K562 (cell line): ENCODE data around the gene NRXN3. TPM values are rescaled to one million over a fixed set of nuclear protein-coding genes. Genes with fewer than 3 reads are reported as not detected.

Experiments used
- ATAC-seq: fragments of 200-7000 bp; cut with Tn5 transposase; 3 replicates; pipeline ENCODE4 v1.9.1; 2020; ENCODE audit warnings: moderate library complexity
- BruUV-seq: library from RNA; stranded (reverse); fragments of 400-500 nt; replicated peaks from 2 replicates; lab custom pipeline; 2021; lab: Mats Ljungman, UMichigan
- CTCF ChIA-PET: fragments of 300-600 bp; formaldehyde crosslinking; extraction: SDS; loops from one replicate; lab custom pipeline; 2021; ENCODE audit warnings: low intra/inter-chr PET ratio; lab: Yijun Ruan, JAX
- POLR2A ChIA-PET: fragments of 300-600, 350-650 bp; sonication (Branson Sonifier 250); formaldehyde crosslinking; extraction: SDS; loops from one replicate; lab custom pipeline; 2021; ENCODE audit warnings: antibody characterized with exemption, inconsistent platforms; lab: Yijun Ruan, JAX
- DNase-seq, 4 experiments: peaks; one replicate each; pipeline versions ENCODE4 v3.0.0 to v3.0.0-alpha.2; 2011 to 2018; ENCODE audit warnings: low spot score in 3 of 4, mixed read lengths in 3 of 4; ENCODE audit errors: extremely low read depth in 1 of 4
- FAIRE-seq: peaks from 2 replicates; lab custom pipeline; 2011; peaks lifted over from hg19 to GRCh38; lab: Jason Lieb, UNC
- H2AFZ ChIP-seq: 2 replicates; pipeline ENCODE4 v1.6.0; 2011; ENCODE audit warnings: low read depth, low read length, control low read depth, inconsistent platforms
- H3K27ac ChIP-seq: fragments of 200-600 bp; 3 replicates; pipeline ENCODE4 v1.8.0; 2011; ENCODE audit warnings: low read depth, mild to moderate bottlenecking, control low read depth, inconsistent platforms, low read length, moderate library complexity, mixed read lengths; ENCODE audit errors: extremely low read depth
- H3K27me3 ChIP-seq, 2 experiments: fragments of 300-600 bp in 1 of 2; 2 replicates in 1 of 2; 3 replicates in 1 of 2; pipeline versions ENCODE4 v1.6.0 to v1.8.0; 2011; ENCODE audit warnings: inconsistent platforms in 2 of 2, low read length in 2 of 2, mild to moderate bottlenecking in 1 of 2, mixed read lengths in 1 of 2, moderate library complexity in 1 of 2; ENCODE audit not compliant: control insufficient read depth in 2 of 2, insufficient read depth in 2 of 2
- H3K36me3 ChIP-seq: fragments of 300-600 bp; 3 replicates; pipeline ENCODE4 v1.8.0; 2011; ENCODE audit warnings: mild to moderate bottlenecking, low read length, inconsistent platforms; ENCODE audit not compliant: control insufficient read depth, insufficient read depth
- H3K4me1 ChIP-seq, 2 experiments: fragments of 200-600 bp in 1 of 2; replicated peaks in 1 of 2; 2 replicates in 1 of 2; 3 replicates in 1 of 2; pipeline versions ENCODE4 v1.5.1 to v1.8.0; 2011; ENCODE audit warnings: inconsistent platforms in 2 of 2, low read length in 2 of 2, mild to moderate bottlenecking in 1 of 2, mixed read lengths in 1 of 2, moderate library complexity in 1 of 2; ENCODE audit not compliant: control insufficient read depth in 2 of 2, insufficient read depth in 2 of 2
- H3K4me2 ChIP-seq: 2 replicates; pipeline ENCODE4 v1.6.1; 2011; ENCODE audit warnings: low read length, control low read depth, inconsistent platforms, mixed read lengths; ENCODE audit not compliant: insufficient read depth
- H3K4me3 ChIP-seq: fragments of 200-600 bp; sonication (generic), shearing (Covaris generic); 2 replicates; pipeline ENCODE4 v1.5.1; 2016; ENCODE audit warnings: control low read depth, inconsistent platforms
- H3K79me2 ChIP-seq: fragments of 200-600 bp; 3 replicates; pipeline ENCODE4 v1.8.0; 2011; ENCODE audit warnings: low read length, inconsistent platforms; ENCODE audit not compliant: control insufficient read depth, insufficient read depth
- H3K9ac ChIP-seq, 2 experiments: 2 replicates each; pipeline versions ENCODE4 v1.6.0 to v1.6.1; 2011; ENCODE audit warnings: low read depth in 2 of 2, low read length in 2 of 2, control low read depth in 1 of 2, inconsistent platforms in 1 of 2, mild to moderate bottlenecking in 1 of 2, mixed read lengths in 1 of 2; ENCODE audit not compliant: insufficient read depth in 1 of 2
- H3K9me1 ChIP-seq: one replicate; pipeline ENCODE4 v1.6.0; 2011; ENCODE audit warnings: inconsistent platforms, mild to moderate bottlenecking, low read length, moderate library complexity; ENCODE audit not compliant: control insufficient read depth, insufficient read depth
- H3K9me3 ChIP-seq: replicated peaks from 2 replicates; pipeline ENCODE4 v1.5.1; 2011; ENCODE audit warnings: low read depth, low read length, inconsistent platforms; ENCODE audit not compliant: control insufficient read depth, insufficient read depth
- H4K20me1 ChIP-seq: replicated peaks from 2 replicates; pipeline ENCODE4 v1.6.1; 2011; ENCODE audit warnings: low read length, inconsistent platforms, mixed read lengths; ENCODE audit not compliant: control insufficient read depth, insufficient read depth
- ARID2 ChIP-seq: fragments of 450-650 bp; IDR thresholded peaks from 2 replicates; pipeline ENCODE4 v1.6.1; 2017; ENCODE audit warnings: antibody characterized with exemption, mild to moderate bottlenecking
- ERF ChIP-seq: fragments of 450-650 bp; formaldehyde crosslinking; IDR thresholded peaks from 2 replicates; pipeline ENCODE4 v1.4.0; 2020; ENCODE audit warnings: mild to moderate bottlenecking, mixed read lengths
- MEF2D ChIP-seq: conservative IDR thresholded peaks from 2 replicates; pipeline ENCODE4 v1.6.1; 2016; ENCODE audit warnings: low read depth, missing genetic modification characterization, missing compliant biosample characterization
- SIRT6 ChIP-seq: IDR thresholded peaks from one replicate; pipeline ENCODE4 v1.6.1; 2012; ENCODE audit warnings: low read depth, mild to moderate bottlenecking, control low read depth, inconsistent platforms, low read length, moderate library complexity
- SLC30A9 ChIP-seq: fragments of 250-450 bp; sonication (Bioruptor Pico); IDR thresholded peaks from 2 replicates; pipeline ENCODE4 v1.8.0; 2022; ENCODE audit warnings: mild to moderate bottlenecking, moderate library complexity
- WGBS: fragments of 100-300 bp; shearing (Covaris generic); methylation state at CpG from one replicate; pipeline ENCODE4 v1.1.6; 2016; ENCODE audit warnings: low coverage, mixed read lengths; ENCODE audit not compliant: insufficient coverage; ENCODE audit errors: missing lambda C conversion rate; 5-methylcytosine and 5-hydroxymethylcytosine counted together
- in situ Hi-C: fragments of 300-500 bp; cut with MboI; formaldehyde crosslinking; loops from 4 replicates; pipeline ENCODE4 v1.15.0; 2018; ENCODE audit warnings: inconsistent platforms, mixed read lengths
- intact Hi-C: fragments of 100-400 bp; cut with micrococcal nuclease; formaldehyde crosslinking; loops from 2 replicates; pipeline ENCODE4 v1.14.2; 2022
- polyA plus RNA-seq, 8 experiments: library from polyadenylated mRNA; depleted of rRNA in 4 of 8; stranded (reverse) in 5 of 8; unstranded in 3 of 8; fragments of >200 nt; fragmentation: Nextera tagmentation in 2 of 8; fragmentation: Illumina TruSeq in 1 of 8; extraction: Ambion mirVana in 2 of 8; extraction: Trizol in 1 of 8; gene quantifications; 2 replicates each; pipeline versions ENCODE4 v1.2.1 to v1.2.3, GENCODE V29; 2011 to 2014; ENCODE audit warnings: inconsistent platforms in 1 of 8, missing spikeins in 1 of 8
- total RNA-seq, 7 experiments: library from RNA; depleted of rRNA in 6 of 7; stranded (reverse); fragments of >200 nt in 6 of 7; fragmentation: Illumina TruSeq in 2 of 7; extraction: Trizol in 2 of 7; gene quantifications; 2 replicates each; pipeline versions ENCODE4 v1.2.1 to v1.2.3, GENCODE V29; 2011 to 2021; ENCODE audit warnings: low replicate concordance in 1 of 7
- TF ChIP-seq, protein P1 (sequence below): fragments of 450-650 bp; IDR thresholded peaks from 2 replicates; pipeline ENCODE4 v1.6.1; 2016; ENCODE audit warnings: mild to moderate bottlenecking
- TF ChIP-seq, protein P2 (sequence below), 2 experiments: fragments of 150-350 bp in 1 of 2; IDR thresholded peaks; 2 replicates each; pipeline ENCODE4 v1.6.1; 2012 to 2016; ENCODE audit warnings: low read depth in 2 of 2, low read length in 2 of 2, mild to moderate bottlenecking in 1 of 2, moderate library complexity in 1 of 2

Gene NRXN3
- total and polyA plus RNA-seq, 9 of the 15 experiments (the other 6 are each of a cell fraction or from before 2014, with no cell fraction given), result 0.09 TPM; not detected in 8

DNA sequence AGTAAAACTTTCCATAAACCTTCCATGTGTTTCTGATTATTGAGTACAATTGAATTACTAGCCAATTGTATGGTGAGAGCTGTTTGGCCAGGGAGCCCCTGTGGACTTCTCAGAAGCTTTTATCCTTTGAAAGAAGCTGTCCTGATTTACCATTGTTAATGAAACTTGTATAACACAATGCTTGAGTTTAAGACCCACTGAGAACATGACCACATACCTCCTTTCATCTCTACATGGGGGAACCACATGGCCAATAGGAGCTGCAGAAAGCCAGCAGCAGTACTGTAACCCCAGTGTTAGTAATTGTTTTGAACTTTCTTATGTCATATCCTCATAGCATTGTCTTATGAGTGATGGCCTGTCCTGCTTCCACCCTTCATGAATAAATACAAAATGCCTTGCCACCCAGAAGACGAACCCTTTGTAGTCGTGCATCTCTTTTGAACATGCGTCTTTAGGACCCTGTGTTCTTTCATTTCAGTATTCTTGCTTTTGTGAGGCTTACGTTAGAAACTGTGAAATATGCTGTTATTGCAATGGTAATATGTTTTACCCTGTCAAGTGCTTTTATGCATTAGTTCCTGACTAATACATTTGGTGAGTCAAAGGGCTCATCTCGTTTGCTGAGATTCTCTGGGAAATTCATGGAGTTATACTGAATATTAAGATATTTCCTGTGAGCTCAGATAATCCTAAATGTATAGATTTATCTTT is 815.7 kb downstream of the NRXN3 start:
- no peaks in the 10 kb centered on the region for H3K9me1 ChIP-seq
- no peak for TF ChIP-seq SLC30A9
- no peak for TF ChIP-seq ARID2
- no peak for TF ChIP-seq ERF (CRISPR knock-in tag)
- no peak for TF ChIP-seq MEF2D (tag)
- TF ChIP-seq SIRT6, result no peak
- TF ChIP-seq, protein P1, sequence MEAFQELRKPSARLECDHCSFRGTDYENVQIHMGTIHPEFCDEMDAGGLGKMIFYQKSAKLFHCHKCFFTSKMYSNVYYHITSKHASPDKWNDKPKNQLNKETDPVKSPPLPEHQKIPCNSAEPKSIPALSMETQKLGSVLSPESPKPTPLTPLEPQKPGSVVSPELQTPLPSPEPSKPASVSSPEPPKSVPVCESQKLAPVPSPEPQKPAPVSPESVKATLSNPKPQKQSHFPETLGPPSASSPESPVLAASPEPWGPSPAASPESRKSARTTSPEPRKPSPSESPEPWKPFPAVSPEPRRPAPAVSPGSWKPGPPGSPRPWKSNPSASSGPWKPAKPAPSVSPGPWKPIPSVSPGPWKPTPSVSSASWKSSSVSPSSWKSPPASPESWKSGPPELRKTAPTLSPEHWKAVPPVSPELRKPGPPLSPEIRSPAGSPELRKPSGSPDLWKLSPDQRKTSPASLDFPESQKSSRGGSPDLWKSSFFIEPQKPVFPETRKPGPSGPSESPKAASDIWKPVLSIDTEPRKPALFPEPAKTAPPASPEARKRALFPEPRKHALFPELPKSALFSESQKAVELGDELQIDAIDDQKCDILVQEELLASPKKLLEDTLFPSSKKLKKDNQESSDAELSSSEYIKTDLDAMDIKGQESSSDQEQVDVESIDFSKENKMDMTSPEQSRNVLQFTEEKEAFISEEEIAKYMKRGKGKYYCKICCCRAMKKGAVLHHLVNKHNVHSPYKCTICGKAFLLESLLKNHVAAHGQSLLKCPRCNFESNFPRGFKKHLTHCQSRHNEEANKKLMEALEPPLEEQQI, result no peak
- TF ChIP-seq, protein P2, sequence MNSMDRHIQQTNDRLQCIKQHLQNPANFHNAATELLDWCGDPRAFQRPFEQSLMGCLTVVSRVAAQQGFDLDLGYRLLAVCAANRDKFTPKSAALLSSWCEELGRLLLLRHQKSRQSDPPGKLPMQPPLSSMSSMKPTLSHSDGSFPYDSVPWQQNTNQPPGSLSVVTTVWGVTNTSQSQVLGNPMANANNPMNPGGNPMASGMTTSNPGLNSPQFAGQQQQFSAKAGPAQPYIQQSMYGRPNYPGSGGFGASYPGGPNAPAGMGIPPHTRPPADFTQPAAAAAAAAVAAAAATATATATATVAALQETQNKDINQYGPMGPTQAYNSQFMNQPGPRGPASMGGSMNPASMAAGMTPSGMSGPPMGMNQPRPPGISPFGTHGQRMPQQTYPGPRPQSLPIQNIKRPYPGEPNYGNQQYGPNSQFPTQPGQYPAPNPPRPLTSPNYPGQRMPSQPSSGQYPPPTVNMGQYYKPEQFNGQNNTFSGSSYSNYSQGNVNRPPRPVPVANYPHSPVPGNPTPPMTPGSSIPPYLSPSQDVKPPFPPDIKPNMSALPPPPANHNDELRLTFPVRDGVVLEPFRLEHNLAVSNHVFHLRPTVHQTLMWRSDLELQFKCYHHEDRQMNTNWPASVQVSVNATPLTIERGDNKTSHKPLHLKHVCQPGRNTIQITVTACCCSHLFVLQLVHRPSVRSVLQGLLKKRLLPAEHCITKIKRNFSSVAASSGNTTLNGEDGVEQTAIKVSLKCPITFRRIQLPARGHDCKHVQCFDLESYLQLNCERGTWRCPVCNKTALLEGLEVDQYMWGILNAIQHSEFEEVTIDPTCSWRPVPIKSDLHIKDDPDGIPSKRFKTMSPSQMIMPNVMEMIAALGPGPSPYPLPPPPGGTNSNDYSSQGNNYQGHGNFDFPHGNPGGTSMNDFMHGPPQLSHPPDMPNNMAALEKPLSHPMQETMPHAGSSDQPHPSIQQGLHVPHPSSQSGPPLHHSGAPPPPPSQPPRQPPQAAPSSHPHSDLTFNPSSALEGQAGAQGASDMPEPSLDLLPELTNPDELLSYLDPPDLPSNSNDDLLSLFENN (IDR thresholded peaks at IDR 0.05; ENCODE audit: low read depth in 2 of 2, low read length in 2 of 2), result no peak
- ChIA-PET POLR2A (no interaction called here), CTCF (no interaction called here)
- no peak overlapping the region for H3K27ac ChIP-seq
- no TSS peak for BruUV-seq
- H3K36me3 ChIP-seq, result no peaks in the 10 kb centered on the region
- FAIRE-seq (no peak), ATAC-seq (no peak), DNase-seq (no peak)
- in situ Hi-C loops, result no loop called here
- H3K4me1 ChIP-seq, result no peaks in the 10 kb centered on the region
- no peaks in the 10 kb centered on the region for H3K27me3 ChIP-seq
- no peak overlapping the region for H3K4me2 ChIP-seq
- no peak overlapping the region for H3K9ac ChIP-seq
- intact Hi-C loops, result no loop called here
- no peaks in the 10 kb centered on the region for H4K20me1 ChIP-seq
- no peaks in the 10 kb centered on the region for H3K9me3 ChIP-seq
- H2AFZ ChIP-seq, result no peak overlapping the region
- H3K4me3 ChIP-seq, result no peak overlapping the region
- no peaks in the 10 kb centered on the region for H3K79me2 ChIP-seq
- WGBS, result 5% methylated on average over 4 of the region's 5 CpGs
